Lung (tissue), 12 donors: Measurements from ENCODE around the gene DGKH. TPM values are rescaled to one million over a fixed set of nuclear protein-coding genes. Genes with fewer than 3 reads are reported as not detected.

Source experiments
- ATAC-seq: fragments of 200-7000 bp; cut with Tn5 transposase; one replicate; pipeline ENCODE4 v1.9.1; 2020; ENCODE audit warnings: moderate number of reproducible peaks; ENCODE audit not compliant: insufficient read depth, low FRiP score
- DNase-seq, 3 donors: peaks; one replicate each; pipeline ENCODE4 v3.0.0-alpha.2; 2013 to 2017
- H3K27ac ChIP-seq, 2 donors: one replicate each; pipeline ENCODE4 v1.5.1; 2013; ENCODE audit warnings: mild to moderate bottlenecking in 2 of 2, moderate library complexity in 2 of 2, control low read depth in 1 of 2, inconsistent platforms in 1 of 2, low read depth in 1 of 2, low read length in 1 of 2
- H3K27me3 ChIP-seq, 3 donors: one replicate each; pipeline ENCODE4 v1.5.1; 2013; ENCODE audit warnings: low read length in 2 of 3; ENCODE audit not compliant: control insufficient read depth in 3 of 3, insufficient read depth in 3 of 3
- H3K36me3 ChIP-seq, 4 donors: one replicate each; pipeline ENCODE4 v1.5.1; 2013; ENCODE audit warnings: low read length in 4 of 4, mild to moderate bottlenecking in 1 of 4, moderate library complexity in 1 of 4; ENCODE audit not compliant: control insufficient read depth in 4 of 4, insufficient read depth in 4 of 4
- H3K4me1 ChIP-seq, 5 donors: one replicate each; pipeline ENCODE4 v1.5.1; 2013; ENCODE audit warnings: low read length in 5 of 5, mild to moderate bottlenecking in 2 of 5, moderate library complexity in 1 of 5; ENCODE audit not compliant: control insufficient read depth in 5 of 5, insufficient read depth in 5 of 5
- H3K4me3 ChIP-seq: one replicate; pipeline ENCODE4 v1.5.1; 2013; ENCODE audit warnings: mild to moderate bottlenecking, control low read depth, moderate library complexity
- H3K9ac ChIP-seq, 2 donors: one replicate each; pipeline ENCODE4 v1.5.1; 2013; ENCODE audit warnings: low read length in 2 of 2, control low read depth in 1 of 2; ENCODE audit not compliant: insufficient read depth in 1 of 2
- H3K9me3 ChIP-seq, 4 donors: one replicate each; pipeline ENCODE4 v1.5.1; 2013; ENCODE audit warnings: low read length in 3 of 4, mild to moderate bottlenecking in 1 of 4, moderate library complexity in 1 of 4; ENCODE audit not compliant: control insufficient read depth in 4 of 4, insufficient read depth in 3 of 4
- CTCF ChIP-seq: IDR thresholded peaks from 2 replicates; pipeline ENCODE4 v1.5.1; 2012; ENCODE audit warnings: mild to moderate bottlenecking; ENCODE audit errors: control extremely low read depth, extremely low read depth
- WGBS, 2 donors: extraction: QIAGEN DNeasy Blood & Tissue Kit; methylation state at CpG; one replicate each; pipeline ENCODE4 v1.1.7; 2013; 5-methylcytosine and 5-hydroxymethylcytosine counted together
- polyA plus RNA-seq, 2 donors: library from polyadenylated mRNA; stranded (reverse); fragments of 200-250 nt; gene quantifications; one replicate each; pipeline ENCODE4 v1.2.1, GENCODE V29; 2013
- total RNA-seq, 2 donors: library from RNA; depleted of rRNA in 1 of 2; stranded (reverse); fragments of >200 nt in 1 of 2; gene quantifications; one replicate each; pipeline ENCODE4 v1.2.1, GENCODE V29; 2014 to 2021
- donor health status: control.
- donor health status: control.
- donor health status: Bipolar disorder and iron deficiency.
- donor health status: healthy.
- donor health status: DM: yes; HTN: yes; CAD: no.

Gene DGKH
- total and polyA plus RNA-seq, 4 donors = 2.2 to 33.1 (median 11.4) TPM

DNA sequence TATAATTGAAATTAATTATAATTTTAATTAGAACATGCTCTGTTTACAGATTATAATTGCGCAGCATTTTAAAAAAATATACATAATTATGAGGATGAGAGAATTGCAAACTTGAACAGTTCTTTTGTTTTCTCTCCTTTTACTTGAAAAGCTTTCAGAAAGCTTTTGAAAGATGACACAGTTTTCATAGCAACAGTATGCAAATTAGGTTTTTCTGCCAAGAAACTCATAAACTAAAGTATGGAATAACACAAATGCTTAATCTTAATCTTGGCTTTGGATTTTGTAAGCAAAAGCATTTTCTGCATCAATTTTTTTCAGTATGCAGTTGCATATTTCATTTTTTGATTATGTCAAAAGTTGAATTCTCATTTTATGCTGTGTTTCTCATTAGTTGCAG is 190.7 kb downstream of the DGKH start:
- peak in 2 of 3 donors; percentile 42 to 69 for DNase-seq
- 98 to 100% methylated on average over 1 of the region's 1 CpG for WGBS, 2 donors
- Histone ChIP-seq H3K9ac (no peak overlapping the region), H3K36me3 (no peaks in the 10 kb centered on the region), H3K4me1 (peaks cover 0 to 12% (median 1%) of the 10 kb centered on the region in 5 donors), H3K27ac (no peak overlapping the region), H3K4me3 (no peak overlapping the region), H3K9me3 (no peaks in the 10 kb centered on the region), H3K27me3 (no peaks in the 10 kb centered on the region)
- ATAC-seq = no peak
- TF ChIP-seq CTCF = no peak

- no peak for ATAC-seq
- DNase-seq = no peak
- H3K36me3 ChIP-seq = no peaks in the 10 kb centered on the region
Observed at GRCh38 chr13:42239644-42240043, 191.2 kb downstream of the DGKH start.

DNA sequence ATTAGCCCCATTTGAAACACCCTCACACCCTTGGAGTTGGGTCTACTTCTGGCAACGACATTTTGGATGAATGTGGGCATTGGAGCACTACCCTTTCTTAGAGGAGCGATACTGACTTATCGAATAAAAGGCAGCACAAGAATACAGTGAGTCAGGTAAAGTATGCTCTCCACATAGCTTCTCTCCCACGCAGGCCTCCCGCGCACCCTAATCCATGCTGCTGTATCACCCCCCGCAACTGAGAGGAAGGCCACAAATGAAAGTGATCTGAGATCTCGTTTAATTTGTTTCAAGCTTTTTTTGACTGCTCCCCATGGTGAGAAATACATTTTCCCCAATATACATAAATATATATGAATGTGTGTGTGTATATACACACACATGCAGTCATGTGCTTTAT is 198.1 kb downstream of the DGKH start:
- no peaks in the 10 kb centered on the region for H3K27me3 ChIP-seq
- no peak overlapping the region for H3K9ac ChIP-seq
- 96% methylated on average over 8 of the region's 8 CpGs for WGBS, 2 donors
- no peak overlapping the region for H3K27ac ChIP-seq
- no peaks in the 10 kb centered on the region for H3K9me3 ChIP-seq
- H3K36me3 ChIP-seq = no peaks in the 10 kb centered on the region
- ATAC-seq = no peak
- no peak overlapping the region for H3K4me3 ChIP-seq
- no peak for TF ChIP-seq CTCF
- peaks cover 0 to 1% (median 0%) of the 10 kb centered on the region in 5 donors for H3K4me1 ChIP-seq
- no peak for DNase-seq

More at GRCh38 chr13:42239644-42240043, 191.2 kb downstream of the DGKH start:
- Histone ChIP-seq H3K9me3 (no peaks in the 10 kb centered on the region), H3K27ac (no peak overlapping the region), H3K4me1 (peaks cover 0 to 12% (median 1%) of the 10 kb centered on the region in 5 donors), H3K9ac (no peak overlapping the region), H3K27me3 (no peaks in the 10 kb centered on the region), H3K4me3 (no peak overlapping the region)
- TF ChIP-seq CTCF = no peak

DNA sequence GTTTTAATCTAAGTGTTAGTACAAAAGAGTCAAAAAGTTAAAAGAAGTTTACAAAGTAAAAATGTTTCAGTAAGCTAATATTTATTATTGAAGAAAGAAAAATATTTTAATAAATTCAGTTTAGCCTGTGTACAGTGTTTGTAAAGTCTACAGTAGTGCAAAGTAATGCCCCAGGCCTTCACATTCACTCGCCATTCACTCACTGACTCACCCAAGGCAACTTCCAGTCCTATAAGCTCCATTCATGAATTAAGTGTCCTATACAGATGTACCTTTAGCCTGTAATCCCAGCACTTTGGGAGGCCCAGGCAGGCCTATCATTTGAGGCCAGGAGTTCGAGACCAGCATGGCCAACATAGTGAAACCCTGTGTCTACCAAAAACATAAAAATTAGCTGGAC is 199.4 kb downstream of the DGKH start:
- no peaks in the 10 kb centered on the region for H3K36me3 ChIP-seq
- no peak overlapping the region for H3K4me3 ChIP-seq
- 94 to 97% methylated on average over 2 of the region's 2 CpGs for WGBS, 2 donors
- H3K9ac ChIP-seq = no peak overlapping the region
- no peaks in the 10 kb centered on the region for H3K9me3 ChIP-seq
- no peak for TF ChIP-seq CTCF
- DNase-seq (no peak), ATAC-seq (no peak)
- no peaks in the 10 kb centered on the region for H3K27me3 ChIP-seq
- no peak overlapping the region for H3K27ac ChIP-seq
- peaks cover 0 to 1% (median 0%) of the 10 kb centered on the region in 5 donors for H3K4me1 ChIP-seq
